HG02885 (cell line): Measurements from ENCODE around the gene DMAC2.
"Not testable (repeated sequence)": the region's sequence is repeated elsewhere in the genome, so short reads cannot be mapped to it uniquely, and the experiment has no call there.

Experiments
- ATAC-seq: cut with Tn5 transposase; IDR thresholded peaks from one replicate; pipeline ENCODE4 v1.9.1; 2021; ENCODE audit warnings: mild to moderate bottlenecking; ENCODE audit not compliant: unreplicated experiment, poor library complexity

The DMAC2 gene

GRCh38 chr19:41439441-41440222 lies at the start of gene DMAC2:
Gene DMAC2, minus strand, starts transcription at chr19:41439912. Its CDS starts 13 bp downstream, at chr19:41439899.
- peak; percentile 94 for ATAC-seq

- not testable (repeated sequence) for ATAC-seq
Measured at GRCh38 chr19:41486953-41487352, 47.2 kb upstream of the DMAC2 start.

GRCh38 chr19:41484822-41485221 lies 45.1 kb upstream of the DMAC2 start:
- no peak for ATAC-seq

- no peak for ATAC-seq
Measured at GRCh38 chr19:41480336-41480735, 40.6 kb upstream of the DMAC2 start.

GRCh38 chr19:41479757-41480191 lies 40.1 kb upstream of the DMAC2 start:
- ATAC-seq: no peak

- no peak for ATAC-seq
Measured at GRCh38 chr19:41478875-41479756, 39.4 kb upstream of the DMAC2 start.

- no peak for ATAC-seq
Measured at GRCh38 chr19:41478171-41478570, 38.5 kb upstream of the DMAC2 start.

GRCh38 chr19:41476583-41476982 lies 36.9 kb upstream of the DMAC2 start:
- ATAC-seq: no peak

- not testable (repeated sequence) for ATAC-seq
Measured at GRCh38 chr19:41463257-41464256, 23.8 kb upstream of the DMAC2 start.

- no peak for ATAC-seq
Measured at GRCh38 chr19:41462497-41462896, 22.8 kb upstream of the DMAC2 start.

GRCh38 chr19:41457241-41457640 lies 17.5 kb upstream of the DMAC2 start:
- peak; percentile 62 for ATAC-seq

GRCh38 chr19:41456342-41456918 lies 16.7 kb upstream of the DMAC2 start:
- ATAC-seq: no peak

- ATAC-seq: no peak
Measured at GRCh38 chr19:41455936-41456335, 16.2 kb upstream of the DMAC2 start.

GRCh38 chr19:41452584-41453275 lies 13.0 kb upstream of the DMAC2 start:
- no peak for ATAC-seq

GRCh38 chr19:41449865-41450178 lies 10.1 kb upstream of the DMAC2 start:
- no peak for ATAC-seq

GRCh38 chr19:41449079-41449864 lies 9.6 kb upstream of the DMAC2 start:
- no peak for ATAC-seq

GRCh38 chr19:41447732-41448332 lies 8.1 kb upstream of the DMAC2 start:
- ATAC-seq: no peak

GRCh38 chr19:41445575-41445974 lies 5.9 kb upstream of the DMAC2 start:
- ATAC-seq: no peak
